ENCODE results near the gene SPPL3. TPM values are rescaled to one million over a fixed set of nuclear protein-coding genes. Genes with fewer than 3 reads are reported as not detected.

Gene SPPL3
- total RNA-seq, 1 experiment from 2014 or later = 39.7 TPM

DNA sequence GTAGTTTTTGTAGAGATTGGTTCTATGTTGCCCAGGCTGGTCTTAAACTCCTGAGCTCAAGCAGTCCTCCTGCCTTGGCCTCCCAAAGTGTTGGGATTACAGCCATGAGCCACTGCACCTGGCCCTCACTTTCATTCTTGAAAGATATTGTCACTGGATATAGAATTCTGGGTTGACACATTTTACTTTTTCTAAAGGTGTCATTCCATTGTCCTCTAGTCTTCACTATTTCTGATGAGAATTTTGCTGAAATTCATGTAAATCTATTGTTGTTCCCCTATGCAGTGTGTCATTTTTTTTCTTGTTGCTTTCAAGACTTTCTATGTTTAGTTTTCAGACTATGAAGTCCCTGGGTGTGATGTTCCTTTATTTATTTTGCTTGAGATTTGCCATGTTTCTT, 149.4 kb downstream of the SPPL3 start:
- ChIA-PET CTCF (no interaction called here), POLR2A (no interaction called here), RAD21 (ENCODE audit: low non-redundant PET in 1 of 2, low total read pairs in 2 of 2, uncharacterized antibody in 2 of 2, unreplicated experiment in 2 of 2) (no interaction called here)
- no peak overlapping the region for H3K4me3 ChIP-seq (replicated peaks in 1 of 2; ENCODE audit: low read depth in 1 of 2, low read length in 2 of 2)
- ATAC-seq = no peak
- H3K9ac ChIP-seq (ENCODE audit: low read length) = no peak overlapping the region
- H3K36me3 ChIP-seq (ENCODE audit: control insufficient read depth in 1 of 2, insufficient read depth in 2 of 2, low read length in 2 of 2) = no peaks in the 10 kb centered on the region
- H3K27me3 ChIP-seq (ENCODE audit: insufficient read depth, low read length) = no peaks in the 10 kb centered on the region
- no peak overlapping the region for H3K4me2 ChIP-seq (ENCODE audit: low read length)
- no peaks in the 10 kb centered on the region for H3K9me3 ChIP-seq (ENCODE audit: control insufficient read depth in 1 of 2, insufficient read depth in 1 of 2, low read depth in 1 of 2, low read length in 2 of 2)
- no peaks in the 10 kb centered on the region for H3K9me2 ChIP-seq (ENCODE audit: insufficient read depth)
- H3K79me2 ChIP-seq (ENCODE audit: insufficient read depth, low read length) = no peaks in the 10 kb centered on the region
- H4K20me1 ChIP-seq (ENCODE audit: insufficient read depth) = no peaks in the 10 kb centered on the region
- peaks cover 3 to 11% of the 10 kb centered on the region in 2 experiments; a peak in 3 of 4 replicates for H3K4me1 ChIP-seq (ENCODE audit: control insufficient read depth in 1 of 2, insufficient read depth in 2 of 2, low read length in 2 of 2)
- no peak overlapping the region for H3K27ac ChIP-seq (ENCODE audit: low read depth, low read length)
- intact Hi-C loops (cut with micrococcal nuclease) = no loop called here
- BruUV-seq (replicated peaks) = no TSS peak
- H2AFZ ChIP-seq (ENCODE audit: low read depth, low read length, poor library complexity, severe bottlenecking) = no peak overlapping the region
- DNase-seq (ENCODE audit: low read depth, low spot score) = no peak
- no peak for TF ChIP-seq SRF (IDR thresholded peaks at IDR 0.05; ENCODE audit: low read depth)
- no peak for TF ChIP-seq POLR2A (IDR thresholded peaks at IDR 0.05; ENCODE audit: borderline replicate concordance, extremely low read depth, insufficient read depth, insufficient read length)
- TF ChIP-seq, protein P1, sequence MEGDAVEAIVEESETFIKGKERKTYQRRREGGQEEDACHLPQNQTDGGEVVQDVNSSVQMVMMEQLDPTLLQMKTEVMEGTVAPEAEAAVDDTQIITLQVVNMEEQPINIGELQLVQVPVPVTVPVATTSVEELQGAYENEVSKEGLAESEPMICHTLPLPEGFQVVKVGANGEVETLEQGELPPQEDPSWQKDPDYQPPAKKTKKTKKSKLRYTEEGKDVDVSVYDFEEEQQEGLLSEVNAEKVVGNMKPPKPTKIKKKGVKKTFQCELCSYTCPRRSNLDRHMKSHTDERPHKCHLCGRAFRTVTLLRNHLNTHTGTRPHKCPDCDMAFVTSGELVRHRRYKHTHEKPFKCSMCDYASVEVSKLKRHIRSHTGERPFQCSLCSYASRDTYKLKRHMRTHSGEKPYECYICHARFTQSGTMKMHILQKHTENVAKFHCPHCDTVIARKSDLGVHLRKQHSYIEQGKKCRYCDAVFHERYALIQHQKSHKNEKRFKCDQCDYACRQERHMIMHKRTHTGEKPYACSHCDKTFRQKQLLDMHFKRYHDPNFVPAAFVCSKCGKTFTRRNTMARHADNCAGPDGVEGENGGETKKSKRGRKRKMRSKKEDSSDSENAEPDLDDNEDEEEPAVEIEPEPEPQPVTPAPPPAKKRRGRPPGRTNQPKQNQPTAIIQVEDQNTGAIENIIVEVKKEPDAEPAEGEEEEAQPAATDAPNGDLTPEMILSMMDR (IDR thresholded peaks at IDR 0.05 in 2 of 3, conservative IDR thresholded peaks at IDR 0.05 in 1 of 3; ENCODE audit: borderline replicate concordance in 1 of 3, insufficient read depth in 1 of 3, low read depth in 2 of 3, low read length in 2 of 3) = no peak
- no peak for TF ChIP-seq EGR1 (IDR thresholded peaks at IDR 0.05; ENCODE audit: low read depth)
- TF ChIP-seq ELF1 (IDR thresholded peaks at IDR 0.05; ENCODE audit: borderline replicate concordance, low read depth) = no peak
- TF ChIP-seq EZH2 (IDR thresholded peaks at IDR 0.05) = no peak
- TF ChIP-seq EZH2phosphoT487 (IDR thresholded peaks at IDR 0.05; ENCODE audit: borderline replicate concordance) = no peak
- no peak for TF ChIP-seq CEBPB (IDR thresholded peaks at IDR 0.05; ENCODE audit: low read depth)
- TF ChIP-seq, protein P2, sequence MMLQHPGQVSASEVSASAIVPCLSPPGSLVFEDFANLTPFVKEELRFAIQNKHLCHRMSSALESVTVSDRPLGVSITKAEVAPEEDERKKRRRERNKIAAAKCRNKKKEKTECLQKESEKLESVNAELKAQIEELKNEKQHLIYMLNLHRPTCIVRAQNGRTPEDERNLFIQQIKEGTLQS (IDR thresholded peaks at IDR 0.05) = no peak
- TF ChIP-seq ZFX (IDR thresholded peaks at IDR 0.05) = no peak
- TF ChIP-seq YY1 (IDR thresholded peaks at IDR 0.05; ENCODE audit: extremely low read depth, insufficient replicate concordance, low read depth, low read length) = no peak
- no peak for TF ChIP-seq ZNF274 (IDR thresholded peaks at IDR 0.05; ENCODE audit: low read depth, low read length)

All from HCT116 (cell line).